ENCODE results near the gene PTCD2.

DNA sequence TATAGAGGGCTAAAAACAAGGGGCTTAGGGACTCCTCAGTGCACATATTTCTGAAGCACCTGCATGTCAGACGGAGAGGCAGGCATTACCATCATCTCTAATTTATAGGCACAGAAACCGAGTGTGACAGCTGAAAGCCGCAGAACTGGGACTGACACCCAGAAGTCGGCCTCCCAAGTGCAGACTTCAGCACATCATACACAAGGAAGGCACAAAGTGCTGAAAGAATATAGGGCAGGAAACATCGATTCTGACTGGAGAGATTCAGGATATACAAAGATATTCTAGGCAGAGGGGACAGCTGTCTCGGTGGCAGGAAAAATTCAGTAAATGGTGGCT, 11.4 kb upstream of the PTCD2 start:
- no peak for TF ChIP-seq EP300 (IDR thresholded peaks at IDR 0.05)
- no peak for TF ChIP-seq POLR2A (IDR thresholded peaks at IDR 0.05; ENCODE audit: low read depth)
- TF ChIP-seq, protein P1, sequence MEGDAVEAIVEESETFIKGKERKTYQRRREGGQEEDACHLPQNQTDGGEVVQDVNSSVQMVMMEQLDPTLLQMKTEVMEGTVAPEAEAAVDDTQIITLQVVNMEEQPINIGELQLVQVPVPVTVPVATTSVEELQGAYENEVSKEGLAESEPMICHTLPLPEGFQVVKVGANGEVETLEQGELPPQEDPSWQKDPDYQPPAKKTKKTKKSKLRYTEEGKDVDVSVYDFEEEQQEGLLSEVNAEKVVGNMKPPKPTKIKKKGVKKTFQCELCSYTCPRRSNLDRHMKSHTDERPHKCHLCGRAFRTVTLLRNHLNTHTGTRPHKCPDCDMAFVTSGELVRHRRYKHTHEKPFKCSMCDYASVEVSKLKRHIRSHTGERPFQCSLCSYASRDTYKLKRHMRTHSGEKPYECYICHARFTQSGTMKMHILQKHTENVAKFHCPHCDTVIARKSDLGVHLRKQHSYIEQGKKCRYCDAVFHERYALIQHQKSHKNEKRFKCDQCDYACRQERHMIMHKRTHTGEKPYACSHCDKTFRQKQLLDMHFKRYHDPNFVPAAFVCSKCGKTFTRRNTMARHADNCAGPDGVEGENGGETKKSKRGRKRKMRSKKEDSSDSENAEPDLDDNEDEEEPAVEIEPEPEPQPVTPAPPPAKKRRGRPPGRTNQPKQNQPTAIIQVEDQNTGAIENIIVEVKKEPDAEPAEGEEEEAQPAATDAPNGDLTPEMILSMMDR (IDR thresholded peaks at IDR 0.05), result no peak
- TF ChIP-seq POLR2AphosphoS5 (IDR thresholded peaks at IDR 0.05), result no peak

Measured in esophagus muscularis mucosa (tissue), 4 donors.